ENCODE measurements around the gene PPEF2. TPM values are rescaled to one million over a fixed set of nuclear protein-coding genes. Genes with fewer than 3 reads are reported as not detected.

PPEF2 gene
- total RNA-seq, 2 experiments from 2014 or later = 0.49 to 0.56 TPM

DNA sequence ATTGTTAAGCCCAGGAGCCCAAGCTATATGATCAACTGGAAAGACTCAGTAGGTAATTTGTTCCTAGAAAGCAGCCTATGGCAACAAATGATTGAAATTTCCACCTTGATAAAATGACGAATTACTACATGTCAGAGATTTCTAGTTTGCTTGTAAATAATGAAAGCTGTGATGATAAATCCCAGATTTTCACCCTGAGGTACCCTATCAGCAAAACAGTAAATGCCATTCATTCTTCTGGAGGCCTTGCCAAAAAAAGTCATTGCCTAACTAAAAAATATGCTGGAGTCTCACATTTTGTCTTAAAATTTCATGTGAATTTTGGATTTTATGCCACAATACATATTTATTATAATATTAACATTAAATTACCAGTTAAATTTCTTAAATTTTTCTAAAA is 71.3 kb downstream of the PPEF2 start:
- ATAC-seq (ENCODE audit: poor library complexity) = no peak
- no peak for DNase-seq

DNA sequence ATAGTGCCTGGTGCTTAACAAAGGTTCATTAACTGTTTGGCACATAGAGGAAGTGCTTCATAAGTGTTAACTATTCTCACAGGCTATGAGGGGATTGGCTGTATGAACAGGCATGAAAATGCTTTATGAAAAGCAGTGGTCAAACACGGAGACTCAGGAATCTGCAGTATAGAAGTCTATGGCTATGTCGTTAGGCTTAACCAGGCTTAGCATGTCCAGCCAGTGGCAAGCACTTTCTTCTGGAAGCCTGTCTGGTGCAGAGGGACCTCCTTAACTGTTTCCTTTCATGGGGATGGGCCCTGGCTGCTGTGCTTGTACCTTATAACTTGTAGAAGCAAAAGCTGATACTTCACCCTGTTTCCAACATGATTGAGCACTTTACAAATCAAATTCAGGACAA is 78.4 kb downstream of the PPEF2 start:
- Histone ChIP-seq H3K4me3 (ENCODE audit: low read length) (no peak overlapping the region), H3K4me1 (ENCODE audit: insufficient read depth, low read length) (no peaks in the 10 kb centered on the region), H3K36me3 (ENCODE audit: insufficient read depth, low read length) (no peaks in the 10 kb centered on the region), H3K27me3 (ENCODE audit: control insufficient read depth in 1 of 2, insufficient read depth in 2 of 2, low read length in 2 of 2) (no peaks in the 10 kb centered on the region), H3K9me3 (ENCODE audit: control insufficient read depth in 1 of 2, insufficient read depth in 1 of 2, low read length in 2 of 2) (no peaks in the 10 kb centered on the region), H3K27ac (ENCODE audit: low read depth in 1 of 2, low read length in 2 of 2) (no peak overlapping the region)
- H3K4me3 Mint-ChIP-seq = no peak overlapping the region
- intact Hi-C loops (cut with DNase I, micrococcal nuclease) = no loop called here
- no peaks in the 10 kb centered on the region for H3K9me3 Mint-ChIP-seq
- ChIA-PET CTCF (no interaction called here), POLR2A (no interaction called here)
- no peaks in the 10 kb centered on the region for H3K4me1 Mint-ChIP-seq (ENCODE audit: low read depth)
- DNase-seq = no peak
- ATAC-seq (ENCODE audit: poor library complexity) = no peak
- TF ChIP-seq, protein P1, sequence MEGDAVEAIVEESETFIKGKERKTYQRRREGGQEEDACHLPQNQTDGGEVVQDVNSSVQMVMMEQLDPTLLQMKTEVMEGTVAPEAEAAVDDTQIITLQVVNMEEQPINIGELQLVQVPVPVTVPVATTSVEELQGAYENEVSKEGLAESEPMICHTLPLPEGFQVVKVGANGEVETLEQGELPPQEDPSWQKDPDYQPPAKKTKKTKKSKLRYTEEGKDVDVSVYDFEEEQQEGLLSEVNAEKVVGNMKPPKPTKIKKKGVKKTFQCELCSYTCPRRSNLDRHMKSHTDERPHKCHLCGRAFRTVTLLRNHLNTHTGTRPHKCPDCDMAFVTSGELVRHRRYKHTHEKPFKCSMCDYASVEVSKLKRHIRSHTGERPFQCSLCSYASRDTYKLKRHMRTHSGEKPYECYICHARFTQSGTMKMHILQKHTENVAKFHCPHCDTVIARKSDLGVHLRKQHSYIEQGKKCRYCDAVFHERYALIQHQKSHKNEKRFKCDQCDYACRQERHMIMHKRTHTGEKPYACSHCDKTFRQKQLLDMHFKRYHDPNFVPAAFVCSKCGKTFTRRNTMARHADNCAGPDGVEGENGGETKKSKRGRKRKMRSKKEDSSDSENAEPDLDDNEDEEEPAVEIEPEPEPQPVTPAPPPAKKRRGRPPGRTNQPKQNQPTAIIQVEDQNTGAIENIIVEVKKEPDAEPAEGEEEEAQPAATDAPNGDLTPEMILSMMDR (IDR thresholded peaks at IDR 0.05) = no peak
- H3K36me3 Mint-ChIP-seq (ENCODE audit: low read depth) = no peaks in the 10 kb centered on the region
- H3K27me3 Mint-ChIP-seq = no peaks in the 10 kb centered on the region
- no peak overlapping the region for H3K27ac Mint-ChIP-seq

More for the DNA sequence above, 71.3 kb downstream of the PPEF2 start:
- TF ChIP-seq, protein P1 (IDR thresholded peaks at IDR 0.05) = no peak
- no peak overlapping the region for H3K27ac ChIP-seq (ENCODE audit: low read depth in 1 of 2, low read length in 2 of 2)
- peaks cover 4% of the 10 kb centered on the region for H3K27me3 Mint-ChIP-seq
- no peaks in the 10 kb centered on the region for H3K36me3 ChIP-seq (ENCODE audit: insufficient read depth, low read length)
- no peak overlapping the region for H3K27ac Mint-ChIP-seq
- no peaks in the 10 kb centered on the region for H3K4me1 Mint-ChIP-seq (ENCODE audit: low read depth)
- intact Hi-C loops (cut with DNase I, micrococcal nuclease) = no loop called here
- peaks cover 0 to 5% of the 10 kb centered on the region in 2 experiments for H3K9me3 ChIP-seq (ENCODE audit: control insufficient read depth in 1 of 2, insufficient read depth in 1 of 2, low read length in 2 of 2)
- peaks cover 3% of the 10 kb centered on the region for H3K9me3 Mint-ChIP-seq
- no peak overlapping the region for H3K4me3 Mint-ChIP-seq
- H3K4me1 ChIP-seq (ENCODE audit: insufficient read depth, low read length) = no peaks in the 10 kb centered on the region
- no peak overlapping the region for H3K4me3 ChIP-seq (ENCODE audit: low read length)
- H3K36me3 Mint-ChIP-seq (ENCODE audit: low read depth) = no peaks in the 10 kb centered on the region
- CTCF ChIA-PET = no interaction called here
- H3K27me3 ChIP-seq (ENCODE audit: control insufficient read depth in 1 of 2, insufficient read depth in 2 of 2, low read length in 2 of 2) = no peaks in the 10 kb centered on the region
- POLR2A ChIA-PET = no interaction called here

DNA sequence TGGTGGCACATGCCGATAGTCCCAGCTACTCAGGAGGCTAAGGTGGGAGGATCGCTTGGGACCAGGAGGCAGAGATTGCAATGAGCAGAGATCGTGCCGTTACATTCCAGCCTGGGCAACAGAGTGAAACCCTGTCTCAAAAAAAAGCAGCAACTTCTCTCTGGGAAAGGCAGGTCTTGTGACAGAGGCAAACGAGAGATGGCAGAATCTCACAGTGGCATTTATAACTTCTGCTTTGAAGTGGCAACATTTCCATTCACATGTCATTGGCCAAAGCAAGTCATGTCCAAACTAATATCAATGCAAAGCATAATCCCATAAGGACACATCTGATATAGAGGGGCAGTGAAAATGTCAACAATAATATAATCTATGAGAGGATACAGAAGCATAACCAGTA is 79.8 kb downstream of the PPEF2 start:
- intact Hi-C loops (cut with DNase I, micrococcal nuclease) = no loop called here
- no peaks in the 10 kb centered on the region for H3K36me3 Mint-ChIP-seq (ENCODE audit: low read depth)

More for the DNA sequence above, 79.8 kb downstream of the PPEF2 start:
- ChIA-PET CTCF (no interaction called here), POLR2A (no interaction called here)
- TF ChIP-seq, protein P1 (IDR thresholded peaks at IDR 0.05) = no peak
- no peak overlapping the region for H3K4me3 ChIP-seq (ENCODE audit: low read length)
- Mint-ChIP-seq H3K27ac (no peak overlapping the region), H3K4me1 (ENCODE audit: low read depth) (no peaks in the 10 kb centered on the region), H3K27me3 (no peaks in the 10 kb centered on the region), H3K9me3 (no peaks in the 10 kb centered on the region), H3K4me3 (no peak overlapping the region)
- H3K9me3 ChIP-seq (ENCODE audit: control insufficient read depth in 1 of 2, insufficient read depth in 1 of 2, low read length in 2 of 2) = no peaks in the 10 kb centered on the region
- no peaks in the 10 kb centered on the region for H3K36me3 ChIP-seq (ENCODE audit: insufficient read depth, low read length)
- DNase-seq (no peak), ATAC-seq (ENCODE audit: poor library complexity) (no peak)
- no peaks in the 10 kb centered on the region for H3K27me3 ChIP-seq (ENCODE audit: control insufficient read depth in 1 of 2, insufficient read depth in 2 of 2, low read length in 2 of 2)
- H3K4me1 ChIP-seq (ENCODE audit: insufficient read depth, low read length) = no peaks in the 10 kb centered on the region
- no peak overlapping the region for H3K27ac ChIP-seq (ENCODE audit: low read depth in 1 of 2, low read length in 2 of 2)
